ENCODE results near the gene ELP4.
"Not testable (repeated sequence)": the region's sequence is repeated elsewhere in the genome, so short reads cannot be mapped to it uniquely, and the experiment has no call there.

Gene ELP4

DNA sequence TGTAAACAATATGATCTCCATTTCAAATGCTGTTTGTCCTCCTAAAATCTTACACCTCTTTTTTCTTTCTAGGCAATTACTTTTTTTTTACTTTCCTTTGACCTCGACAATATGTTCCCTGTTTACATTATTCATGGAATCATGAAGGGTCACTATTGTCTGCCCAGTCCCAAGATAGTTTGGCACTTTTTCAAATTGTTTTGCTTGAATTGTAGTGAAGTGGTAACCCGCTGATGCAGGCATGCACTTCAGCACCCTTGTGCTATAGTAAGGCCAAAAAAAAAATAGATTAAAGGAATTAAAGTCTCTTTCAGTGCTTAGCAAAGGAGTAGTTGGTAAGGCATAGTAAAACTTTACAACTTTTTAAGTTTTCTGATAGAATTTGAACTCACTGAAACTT lies 210.7 kb downstream of the ELP4 start:
- no peak overlapping the region for H3K27ac ChIP-seq
- no peak overlapping the region for H3K4me3 ChIP-seq
- TF ChIP-seq, protein P1, sequence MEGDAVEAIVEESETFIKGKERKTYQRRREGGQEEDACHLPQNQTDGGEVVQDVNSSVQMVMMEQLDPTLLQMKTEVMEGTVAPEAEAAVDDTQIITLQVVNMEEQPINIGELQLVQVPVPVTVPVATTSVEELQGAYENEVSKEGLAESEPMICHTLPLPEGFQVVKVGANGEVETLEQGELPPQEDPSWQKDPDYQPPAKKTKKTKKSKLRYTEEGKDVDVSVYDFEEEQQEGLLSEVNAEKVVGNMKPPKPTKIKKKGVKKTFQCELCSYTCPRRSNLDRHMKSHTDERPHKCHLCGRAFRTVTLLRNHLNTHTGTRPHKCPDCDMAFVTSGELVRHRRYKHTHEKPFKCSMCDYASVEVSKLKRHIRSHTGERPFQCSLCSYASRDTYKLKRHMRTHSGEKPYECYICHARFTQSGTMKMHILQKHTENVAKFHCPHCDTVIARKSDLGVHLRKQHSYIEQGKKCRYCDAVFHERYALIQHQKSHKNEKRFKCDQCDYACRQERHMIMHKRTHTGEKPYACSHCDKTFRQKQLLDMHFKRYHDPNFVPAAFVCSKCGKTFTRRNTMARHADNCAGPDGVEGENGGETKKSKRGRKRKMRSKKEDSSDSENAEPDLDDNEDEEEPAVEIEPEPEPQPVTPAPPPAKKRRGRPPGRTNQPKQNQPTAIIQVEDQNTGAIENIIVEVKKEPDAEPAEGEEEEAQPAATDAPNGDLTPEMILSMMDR (IDR thresholded peaks at IDR 0.05): no peak
- no peak for DNase-seq (ENCODE audit: low spot score)

- H3K4me3 ChIP-seq: no peak overlapping the region
- no peak overlapping the region for H3K27ac ChIP-seq
- TF ChIP-seq, protein P1 (IDR thresholded peaks at IDR 0.05): no peak
- DNase-seq (ENCODE audit: low spot score): no peak
These were observed 211.3 kb downstream of the ELP4 start for GRCh38 chr11:31720671-31721365.

DNA sequence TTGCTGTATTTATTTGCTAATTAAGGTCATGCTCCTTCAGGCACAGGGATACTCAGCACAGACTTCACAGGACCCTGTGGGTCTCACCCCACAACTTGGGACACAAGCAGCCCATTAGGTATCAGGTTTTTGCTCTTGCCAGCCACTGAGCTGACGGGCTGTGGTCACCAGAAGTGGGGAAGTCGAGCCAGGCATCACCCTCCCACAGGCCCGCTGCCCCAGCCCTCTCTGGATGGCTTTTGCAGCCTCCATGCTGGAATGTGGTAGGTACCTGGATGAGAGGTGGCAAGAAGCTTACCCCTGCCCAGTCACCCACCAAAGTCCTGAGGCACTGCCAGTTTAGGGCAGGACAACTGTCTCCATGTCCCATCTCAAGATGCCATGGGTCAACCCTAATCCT lies 213.2 kb downstream of the ELP4 start:
- H3K4me3 ChIP-seq: no peak overlapping the region
- no peak for DNase-seq (ENCODE audit: low spot score)
- TF ChIP-seq, protein P1 (IDR thresholded peaks at IDR 0.05): no peak

DNA sequence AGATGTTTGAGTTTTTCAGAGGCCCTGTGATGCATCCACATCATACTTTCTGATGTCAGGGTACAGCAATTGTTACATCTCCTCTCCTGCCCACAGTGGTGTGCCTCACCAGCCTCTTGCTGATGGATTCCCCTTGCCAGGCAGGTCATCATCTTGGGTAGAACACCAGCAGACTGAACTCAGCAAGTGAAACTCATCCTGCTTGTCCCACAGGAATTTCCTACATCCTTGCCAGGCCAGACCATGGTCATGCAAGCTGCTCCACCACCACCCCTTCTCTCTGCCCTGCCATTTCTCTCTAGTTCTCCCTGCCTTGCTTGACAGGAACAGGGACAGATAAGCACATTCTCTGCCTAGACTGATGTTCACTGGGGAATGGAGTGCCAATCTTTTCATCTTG lies 215.6 kb downstream of the ELP4 start:
- TF ChIP-seq, protein P1 (IDR thresholded peaks at IDR 0.05): no peak
- H3K4me3 ChIP-seq: no peak overlapping the region
- no peak for DNase-seq (ENCODE audit: low spot score)
- no peak overlapping the region for H3K27ac ChIP-seq

More for the DNA sequence above, 213.2 kb downstream of the ELP4 start:
- no peak overlapping the region for H3K27ac ChIP-seq

DNA sequence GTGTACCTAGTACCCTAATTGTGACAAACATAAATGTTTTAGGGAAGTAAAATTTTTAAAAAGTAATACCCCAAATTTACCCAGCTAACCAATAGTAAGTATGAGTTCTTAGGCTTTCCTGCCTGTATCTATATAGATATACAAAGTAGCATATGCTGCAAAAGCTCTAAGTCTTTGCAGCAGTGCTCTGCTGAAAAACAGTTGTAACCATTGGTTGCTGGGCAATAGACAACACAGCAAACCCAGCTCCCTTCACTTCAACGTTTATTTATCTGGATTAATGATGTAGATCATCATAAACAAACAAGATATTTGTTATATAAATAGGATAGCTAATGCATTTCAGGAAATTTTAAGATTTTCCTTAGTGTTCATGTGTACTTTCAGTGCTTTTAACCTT lies 218.9 kb downstream of the ELP4 start:
- TF ChIP-seq, protein P1 (IDR thresholded peaks at IDR 0.05): no peak
- DNase-seq (ENCODE audit: low spot score): no peak
- H3K27ac ChIP-seq: no peak overlapping the region
- no peak overlapping the region for H3K4me3 ChIP-seq

GRCh38 chr11:31740131-31740530 lies 230.6 kb downstream of the ELP4 start:
- Histone ChIP-seq H3K4me3 (no peak overlapping the region), H3K27ac (no peak overlapping the region)
- TF ChIP-seq, protein P1 (IDR thresholded peaks at IDR 0.05): no peak
- no peak for DNase-seq (ENCODE audit: low spot score)

GRCh38 chr11:31740731-31741368 lies 231.3 kb downstream of the ELP4 start:
- not testable (repeated sequence) for H3K27ac ChIP-seq; H3K4me3 ChIP-seq; DNase-seq (ENCODE audit: low spot score)

Data from coronary artery (tissue), 2 donors.